ENCODE results near the gene STIM1. TPM values are rescaled to one million over a fixed set of nuclear protein-coding genes. Genes with fewer than 3 reads are reported as not detected.

Gene STIM1
- total RNA-seq, 1 experiment from 2014 or later: 15.2 TPM

GRCh38 chr11:4138497-4138896 is 283.0 kb downstream of the STIM1 start:
- Histone ChIP-seq H2BK20ac (ENCODE audit: low read depth, low read length, poor library complexity, severe bottlenecking) (no peak overlapping the region), H3K56ac (ENCODE audit: insufficient read length, low read depth, low read length) (no peak overlapping the region), H3K23me2 (ENCODE audit: insufficient read length, low read depth, low read length, poor library complexity, severe bottlenecking) (no peaks in the 10 kb centered on the region), H2BK15ac (ENCODE audit: low read depth, low read length) (no peak overlapping the region), H3K9ac (ENCODE audit: extremely low read depth, insufficient read length, low read length) (no peak overlapping the region), H3K9me3 (ENCODE audit: control insufficient read depth, low read depth, low read length) (no peaks in the 10 kb centered on the region), H3K27me3 (ENCODE audit: insufficient read depth, low read length) (no peaks in the 10 kb centered on the region), H2BK120ac (ENCODE audit: low read depth, low read length, poor library complexity, severe bottlenecking) (no peak overlapping the region), H3K4me2 (ENCODE audit: insufficient read depth, insufficient read length, low read length) (no peak overlapping the region), H3K79me2 (ENCODE audit: insufficient read depth, low read length) (no peaks in the 10 kb centered on the region), H3K14ac (ENCODE audit: insufficient read depth, low read length) (no peak overlapping the region), H4K91ac (ENCODE audit: insufficient read length, low read depth, low read length) (no peak overlapping the region), H2AK5ac (ENCODE audit: insufficient read length, low read length) (no peak overlapping the region), H3T11ph (ENCODE audit: low read length) (no peak overlapping the region), H2BK5ac (ENCODE audit: insufficient read length, low read length) (no peak overlapping the region), H3K18ac (ENCODE audit: insufficient read length, low read depth, low read length) (no peak overlapping the region), H4K20me1 (ENCODE audit: control insufficient read depth, insufficient read depth, insufficient read length) (no peaks in the 10 kb centered on the region), H2BK12ac (ENCODE audit: insufficient read length, low read depth, low read length) (no peak overlapping the region), H3K4me1 (ENCODE audit: insufficient read depth, low read length) (no peaks in the 10 kb centered on the region), H3K27ac (ENCODE audit: insufficient read length, low read depth, low read length) (no peak overlapping the region), H3K79me1 (ENCODE audit: insufficient read depth, low read depth, low read length, poor library complexity, severe bottlenecking) (no peaks in the 10 kb centered on the region), H3K23ac (ENCODE audit: insufficient read length, low read depth, low read length) (no peak overlapping the region), H3K4ac (ENCODE audit: low read depth, low read length) (no peak overlapping the region), H2AFZ (ENCODE audit: low read length) (no peak overlapping the region), H4K5ac (ENCODE audit: insufficient read length, low read depth, low read length) (no peak overlapping the region), H4K8ac (replicated peaks; ENCODE audit: insufficient read length, low read depth, low read length) (no peak overlapping the region)
- peaks cover 13 to 26% of the 10 kb centered on the region in 2 experiments for H3K9me3 Mint-ChIP-seq
- TF ChIP-seq CTCF (conservative IDR thresholded peaks at IDR 0.05): no peak
- no peaks in the 10 kb centered on the region for H3K27me3 Mint-ChIP-seq (ENCODE audit: low read depth)
- no peak overlapping the region for H3K4me3 Mint-ChIP-seq
- H3K4me1 Mint-ChIP-seq: peaks cover 6% of the 10 kb centered on the region in 2 experiments; a peak in 3 of 4 replicates
- no peak for DNase-seq
- peaks cover 60 to 74% (median 65%) of the 10 kb centered on the region in 3 experiments for H3K36me3 Mint-ChIP-seq (ENCODE audit: insufficient read depth in 1 of 3, low read depth in 3 of 3)
- H3K27ac Mint-ChIP-seq: no peak overlapping the region
- no CpG with 5 or more reads among the region's 1 CpG for WGBS (ENCODE audit: extremely low coverage, insufficient read length, low lambda C conversion rate)

Measured in H9 (cell line).